Stimulated activated CD8-positive, alpha-beta memory T cell treated with anti-CD3 and anti-CD28 coated beads, Interleukin-12 subunit alpha, Interleukin-12 subunit beta, amount 100 ng/mL, for 24 hours (primary cell): ENCODE results near the gene FAS.

ENCODE experiments used
- DNase-seq: peaks from one replicate; pipeline ENCODE4 v3.0.0-alpha.2; 2020; ENCODE audit errors: extremely low read depth

Gene FAS

DNA sequence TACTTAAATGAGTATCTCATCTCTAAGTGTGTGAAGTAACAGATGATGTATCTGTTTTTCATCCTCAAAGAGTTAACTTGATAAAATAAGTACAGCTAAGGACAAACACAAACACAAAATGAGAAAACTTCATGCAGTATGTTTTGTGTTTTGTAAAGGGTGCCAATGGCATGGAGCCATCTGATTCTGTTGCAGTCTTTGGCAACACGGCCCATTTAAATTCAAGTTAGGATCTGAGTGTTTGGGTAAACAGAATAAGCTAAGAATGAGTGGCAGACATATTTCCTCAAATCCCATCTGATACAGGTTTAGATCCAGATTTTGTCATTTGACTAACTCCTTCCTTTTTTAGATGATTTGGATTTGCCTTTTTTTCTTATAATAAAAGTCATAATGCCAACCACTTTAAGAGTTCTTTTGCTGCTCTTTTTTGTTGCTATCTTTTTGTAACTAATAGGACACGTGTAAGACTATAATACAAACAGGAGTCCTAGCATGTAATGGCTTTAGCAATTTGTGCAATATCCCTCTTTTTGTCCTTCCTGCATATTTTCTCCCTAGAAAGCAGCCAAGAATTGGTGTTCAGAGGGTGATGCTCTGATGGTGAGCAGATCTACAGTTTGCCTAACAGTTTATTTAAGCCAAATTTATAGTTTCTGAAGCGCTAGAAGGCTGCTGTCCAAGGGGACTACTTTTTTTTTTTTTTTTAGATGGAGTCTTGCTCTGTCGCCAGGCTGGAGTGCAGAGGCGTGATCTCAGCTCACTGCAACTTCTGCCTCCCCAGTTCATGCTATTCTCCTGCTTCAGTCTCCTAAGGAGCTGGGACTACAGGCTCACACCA, 19.2 kb upstream of the FAS start:
- no peak for DNase-seq

GRCh38 chr10:88974012-88974411, 16.6 kb upstream of the FAS start:
- DNase-seq: no peak

GRCh38 chr10:88974446-88975376, 15.9 kb upstream of the FAS start:
- DNase-seq: no peak

GRCh38 chr10:88975377-88975720, 15.2 kb upstream of the FAS start:
- DNase-seq: no peak

GRCh38 chr10:88978463-88978862, 12.1 kb upstream of the FAS start:
- no peak for DNase-seq

DNA sequence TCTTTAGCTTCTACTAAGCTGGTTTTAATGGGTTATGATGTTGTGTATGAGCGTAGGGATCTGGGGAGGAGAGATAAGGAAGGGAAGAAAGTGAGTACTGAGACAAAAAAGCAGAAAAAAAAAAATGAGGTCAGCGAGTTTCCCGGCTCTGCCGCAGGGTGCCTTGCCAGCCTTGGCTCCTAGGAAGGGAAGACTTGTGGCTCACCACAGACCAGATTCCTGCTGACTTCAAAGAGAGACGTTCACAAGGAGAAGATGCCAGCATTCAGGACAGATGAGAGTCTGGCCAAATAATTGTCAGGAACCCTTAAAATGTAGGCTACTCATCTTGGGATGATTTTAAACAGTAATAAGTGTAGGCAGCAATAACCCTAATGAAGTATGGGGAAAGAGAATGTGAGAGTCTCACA, 11.4 kb upstream of the FAS start:
- DNase-seq: no peak

DNA sequence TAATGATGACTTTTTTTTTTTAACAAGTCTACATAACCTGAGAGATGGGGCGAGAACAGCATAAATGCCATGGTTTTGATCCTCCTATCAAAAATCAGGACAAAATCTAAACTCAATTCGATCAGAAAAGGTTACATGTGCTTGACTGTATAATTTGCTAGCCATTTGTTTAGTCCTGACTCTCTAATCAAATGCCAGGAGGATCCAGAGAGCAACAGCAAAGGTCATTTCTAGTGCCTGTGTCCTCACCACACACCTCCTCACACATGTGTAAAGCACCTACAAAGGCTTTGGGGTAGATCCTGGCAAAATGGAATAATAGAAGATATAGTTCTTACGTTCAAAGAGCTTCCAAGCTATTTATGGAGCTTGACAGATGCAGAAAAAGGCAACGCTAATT, 11.0 kb upstream of the FAS start:
- DNase-seq: no peak

- DNase-seq: no peak
These were observed 10.4 kb upstream of the FAS start for GRCh38 chr10:88980247-88980646.

DNA sequence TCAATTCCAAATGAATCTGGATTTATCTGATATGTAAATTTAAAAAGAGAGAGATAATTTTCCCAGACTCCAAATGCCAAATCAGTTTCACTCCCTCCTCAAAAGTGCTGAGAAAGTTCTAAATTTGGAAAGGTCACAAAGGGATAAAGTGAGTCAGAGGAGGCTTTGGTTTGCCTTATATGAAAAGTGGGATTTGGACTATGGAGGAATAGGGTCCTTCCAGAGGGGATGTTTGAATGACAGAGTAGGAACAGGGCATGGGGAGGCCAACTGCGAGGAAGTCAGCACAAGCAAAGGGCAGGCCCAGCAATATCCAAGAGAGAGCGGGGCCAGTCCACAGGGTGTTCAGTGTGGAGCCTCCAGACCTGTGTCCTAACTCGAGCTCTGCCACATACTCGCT, 9.8 kb upstream of the FAS start:
- DNase-seq: no peak

- no peak for DNase-seq
These were observed 9.2 kb upstream of the FAS start for GRCh38 chr10:88981435-88981834.

GRCh38 chr10:88982366-88982765, 8.2 kb upstream of the FAS start:
- no peak for DNase-seq

DNA sequence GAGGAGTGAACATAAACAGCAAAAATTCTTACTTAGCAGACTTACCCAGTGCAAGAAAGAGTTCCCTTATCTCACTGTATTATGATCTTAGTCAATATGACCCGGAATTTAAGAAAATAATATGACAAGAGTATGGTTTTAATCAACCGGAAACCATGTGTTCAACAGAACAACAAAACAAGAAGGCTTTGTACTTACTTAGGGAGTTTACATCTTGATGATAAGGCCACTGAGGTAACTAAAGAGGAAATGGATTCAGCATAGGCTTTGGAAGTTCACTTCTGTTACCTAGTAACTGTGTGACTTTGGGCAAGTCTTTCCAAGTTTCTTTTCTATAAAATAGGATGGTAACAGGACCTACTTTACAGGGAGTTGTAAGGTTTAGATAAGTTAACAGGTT, 7.4 kb upstream of the FAS start:
- DNase-seq: no peak

GRCh38 chr10:88983939-88984338, 6.7 kb upstream of the FAS start:
- no peak for DNase-seq

GRCh38 chr10:88984525-88984924, 6.1 kb upstream of the FAS start:
- DNase-seq: no peak

- no peak for DNase-seq
These were observed 3.9 kb upstream of the FAS start for GRCh38 chr10:88986549-88987242.

GRCh38 chr10:88987243-88987725, 3.3 kb upstream of the FAS start:
- no peak for DNase-seq

- no peak for DNase-seq
These were observed 2.8 kb upstream of the FAS start for GRCh38 chr10:88987840-88988239.

DNA sequence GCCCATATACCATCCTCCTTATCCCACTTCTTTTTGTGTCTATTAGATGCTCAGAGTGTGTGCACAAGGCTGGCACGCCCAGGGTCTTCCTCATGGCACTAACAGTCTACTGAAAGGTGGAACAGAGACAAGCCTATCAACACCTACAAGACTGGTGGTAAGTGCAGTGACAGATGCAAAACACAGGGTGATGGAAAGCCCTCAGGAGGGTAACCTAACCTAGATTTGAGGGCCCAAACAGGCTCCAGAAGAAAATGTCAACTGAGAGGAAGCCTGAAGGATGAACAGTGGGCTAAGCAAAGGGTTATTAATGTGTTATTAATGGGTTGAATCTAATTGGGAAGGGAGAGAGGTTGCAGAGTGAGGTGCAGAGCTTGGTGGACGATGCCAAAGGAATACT, 1.2 kb upstream of the FAS start:
- DNase-seq: no peak

- DNase-seq: no peak
These were observed 694 bp upstream of the FAS start for GRCh38 chr10:88989824-88990383.

GRCh38 chr10:88991161-88991898, 732 bp downstream of the FAS start:
- no peak for DNase-seq

DNA sequence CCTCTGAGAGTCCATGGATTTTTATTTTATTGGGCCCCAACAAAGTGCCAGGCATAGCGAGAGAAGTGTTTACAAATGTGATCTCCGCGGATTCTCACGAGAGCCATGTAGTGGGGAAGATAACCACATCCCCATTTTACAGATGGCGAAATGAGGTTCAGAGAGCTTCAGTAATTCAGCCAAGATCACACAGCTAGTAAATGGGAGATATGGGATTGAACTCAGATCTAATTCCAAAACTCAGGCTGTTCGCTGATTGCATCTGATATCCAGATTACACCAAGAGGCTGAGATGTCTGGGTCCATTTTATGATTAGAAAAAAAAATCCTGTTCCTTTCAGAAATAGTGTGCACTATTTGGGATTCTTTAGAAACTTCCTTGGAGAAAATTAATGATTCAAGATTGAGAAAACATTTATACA, 1.3 kb downstream of the FAS start:
- DNase-seq: no peak
